Lower leg skin (tissue), 4 donors: ENCODE results near the gene OR1J4. TPM values are rescaled to one million over a fixed set of nuclear protein-coding genes. Genes with fewer than 3 reads are reported as not detected.

Source experiments
- DNase-seq, 2 donors: peaks; one replicate each; pipeline ENCODE4 v3.0.0-alpha.2; 2019; ENCODE audit warnings: low spot score in 2 of 2
- H3K4me3 ChIP-seq: fragments of 200-600 bp; sonication (generic); 2 replicates; pipeline ENCODE4 v1.5.1; 2017; ENCODE audit warnings: mild to moderate bottlenecking, low read depth; ENCODE audit not compliant: poor library complexity, severe bottlenecking
- POLR2A ChIP-seq, 2 donors: fragments of 450-650 bp; IDR thresholded peaks; one replicate each; pipeline ENCODE4 v1.6.1; 2016 to 2017; ENCODE audit warnings: antibody characterized with exemption in 2 of 2, mild to moderate bottlenecking in 1 of 2, moderate library complexity in 1 of 2
- WGBS, 2 donors: methylation state at CpG; one replicate each; pipeline ENCODE4 v1.1.5; 2018; 5-methylcytosine and 5-hydroxymethylcytosine counted together
- intact Hi-C: fragments of 100-400 bp; cut with DNase I; formaldehyde crosslinking; loops from one replicate; pipeline ENCODE4 v1.15.0; 2023; ENCODE audit warnings: low total_unique reads
- total RNA-seq, 4 donors: library from RNA; depleted of rRNA; stranded (reverse); fragments of >200 nt; gene quantifications; one replicate each; pipeline ENCODE4 v1.1.0, GENCODE V29; 2016
- TF ChIP-seq, protein P1 (sequence below), 3 donors: fragments of 450-650 bp; IDR thresholded peaks; one replicate each; pipeline ENCODE4 v1.5.1; 2016; ENCODE audit warnings: antibody characterized with exemption in 3 of 3, mild to moderate bottlenecking in 3 of 3, moderate library complexity in 2 of 3

OR1J4 gene
- total RNA-seq, 4 donors from 2014 or later = 0.29 TPM; not detected in 3

DNA sequence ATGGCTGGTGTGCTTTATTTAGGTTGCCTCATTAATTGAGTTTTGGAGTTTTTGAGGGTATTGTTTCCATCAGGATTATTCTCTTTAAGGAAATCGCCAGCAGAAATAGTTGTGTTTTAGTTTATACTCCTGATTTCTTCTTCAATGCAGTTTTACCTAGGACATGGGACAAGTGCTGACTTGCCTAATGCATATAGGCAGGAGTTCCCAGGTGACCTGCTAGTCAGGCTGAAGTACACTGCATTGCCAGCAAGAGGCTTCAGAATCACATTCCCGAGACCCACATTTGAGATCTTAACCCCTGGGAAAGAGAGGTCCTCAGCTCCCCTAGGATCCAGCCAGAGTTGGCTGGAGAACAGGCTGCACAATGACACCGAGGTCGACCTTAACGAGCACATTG lies 32.4 kb downstream of the OR1J4 start:
- H3K4me3 ChIP-seq = no peak overlapping the region
- WGBS, 2 donors = 57 to 69% methylated on average over 5 of the region's 5 CpGs
- no peak for TF ChIP-seq POLR2A (IDR thresholded peaks at IDR 0.05)
- TF ChIP-seq, protein P1, sequence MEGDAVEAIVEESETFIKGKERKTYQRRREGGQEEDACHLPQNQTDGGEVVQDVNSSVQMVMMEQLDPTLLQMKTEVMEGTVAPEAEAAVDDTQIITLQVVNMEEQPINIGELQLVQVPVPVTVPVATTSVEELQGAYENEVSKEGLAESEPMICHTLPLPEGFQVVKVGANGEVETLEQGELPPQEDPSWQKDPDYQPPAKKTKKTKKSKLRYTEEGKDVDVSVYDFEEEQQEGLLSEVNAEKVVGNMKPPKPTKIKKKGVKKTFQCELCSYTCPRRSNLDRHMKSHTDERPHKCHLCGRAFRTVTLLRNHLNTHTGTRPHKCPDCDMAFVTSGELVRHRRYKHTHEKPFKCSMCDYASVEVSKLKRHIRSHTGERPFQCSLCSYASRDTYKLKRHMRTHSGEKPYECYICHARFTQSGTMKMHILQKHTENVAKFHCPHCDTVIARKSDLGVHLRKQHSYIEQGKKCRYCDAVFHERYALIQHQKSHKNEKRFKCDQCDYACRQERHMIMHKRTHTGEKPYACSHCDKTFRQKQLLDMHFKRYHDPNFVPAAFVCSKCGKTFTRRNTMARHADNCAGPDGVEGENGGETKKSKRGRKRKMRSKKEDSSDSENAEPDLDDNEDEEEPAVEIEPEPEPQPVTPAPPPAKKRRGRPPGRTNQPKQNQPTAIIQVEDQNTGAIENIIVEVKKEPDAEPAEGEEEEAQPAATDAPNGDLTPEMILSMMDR (IDR thresholded peaks at IDR 0.05) = no peak
- no peak for DNase-seq
- intact Hi-C loops = no loop called here

DNA sequence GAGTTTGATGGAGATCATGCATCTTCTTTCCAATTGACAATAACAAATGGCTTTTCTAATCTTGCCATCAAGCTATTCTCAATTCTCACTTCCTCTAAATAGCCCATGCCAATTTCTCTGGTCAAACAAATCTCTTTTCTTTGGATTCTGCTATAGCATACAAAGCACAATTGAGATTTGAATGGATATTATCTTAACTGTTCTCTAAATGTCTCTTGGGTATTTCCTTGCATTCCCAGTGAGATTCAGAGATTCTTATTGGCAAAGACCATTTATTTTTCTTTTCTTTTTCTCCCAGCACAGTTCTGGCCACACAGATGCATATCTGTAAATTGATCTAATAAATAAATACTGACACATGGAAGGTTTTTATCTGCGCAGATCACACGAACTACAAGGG lies 33.9 kb downstream of the OR1J4 start, which contains the start of gene OR1N2:
OR1N2 (plus strand) TSS at position 301 of the 400 bp plus-strand sequence. CDS start 100 bp downstream, outside the sequence.
- intact Hi-C loops = no loop called here
- no peak for DNase-seq
- H3K4me3 ChIP-seq = no peak within 1 kb of the TSS
- 66 to 69% methylated on average over 2 of the region's 2 CpGs for WGBS, 2 donors
- no peak for TF ChIP-seq POLR2A (IDR thresholded peaks at IDR 0.05)

DNA sequence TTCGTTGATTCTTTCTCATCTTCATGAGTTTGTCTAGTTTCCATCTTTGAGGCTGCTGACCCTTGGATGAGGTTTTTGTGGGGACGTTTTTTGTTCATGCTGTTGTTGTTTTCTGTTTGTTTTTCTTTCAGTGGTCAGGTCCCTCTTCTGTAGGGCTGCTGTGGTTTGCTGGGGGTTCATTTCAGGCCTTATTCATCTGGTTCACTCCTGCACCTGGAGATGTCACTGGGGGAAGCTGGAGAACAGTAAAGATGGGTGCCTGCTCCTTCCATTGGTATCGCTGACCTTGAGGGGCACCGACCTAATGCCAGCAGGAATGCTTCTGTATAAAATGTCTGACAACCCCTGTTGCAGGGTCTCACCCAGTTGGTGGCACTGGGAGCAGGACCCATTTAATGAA lies 42.5 kb downstream of the OR1J4 start:
- intact Hi-C loops = no loop called here
- no peak for DNase-seq
- no peak overlapping the region for H3K4me3 ChIP-seq
- WGBS, 2 donors = 83 to 85% methylated on average over 4 of the region's 4 CpGs
- TF ChIP-seq, protein P1 (IDR thresholded peaks at IDR 0.05) = no peak
- TF ChIP-seq POLR2A (IDR thresholded peaks at IDR 0.05) = no peak

DNA sequence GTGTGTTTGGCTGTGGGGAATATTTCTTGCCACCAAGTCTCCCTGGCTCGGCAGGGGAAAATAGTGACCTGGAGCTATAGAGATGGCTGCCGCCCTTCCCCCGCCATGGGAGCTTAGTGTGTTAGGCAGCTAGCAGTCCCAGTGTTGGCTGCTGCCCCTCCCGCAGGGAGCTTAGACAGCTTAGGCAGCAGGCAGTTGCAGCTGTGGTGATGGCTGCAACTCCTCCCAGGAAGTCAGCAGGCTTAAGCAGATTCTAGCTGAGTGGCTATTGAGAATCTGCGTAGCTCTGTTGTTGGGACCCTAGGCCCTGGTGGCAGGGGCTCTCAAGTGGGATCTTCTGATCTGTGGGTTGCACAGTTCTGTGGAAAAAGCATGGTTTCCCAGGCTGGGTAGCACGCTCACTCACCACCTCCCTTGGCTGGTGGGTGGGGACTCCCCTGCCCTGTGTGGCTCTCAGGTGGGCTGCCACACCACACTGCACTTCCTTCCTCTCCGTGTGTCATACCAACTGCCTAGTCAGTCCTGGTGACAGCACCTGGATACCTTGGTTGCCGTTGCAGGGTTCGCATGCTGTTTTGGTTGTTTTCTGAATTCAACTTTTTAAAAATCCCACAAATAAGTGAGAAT lies 43.3 kb downstream of the OR1J4 start:
- 48 to 62% methylated on average over 7 to 9 of the region's 9 CpGs for whole genome bisulfite sequencing, 2 donors
- DNase-seq = no peak
- intact Hi-C loops = no loop called here

GRCh38 chr9:122567901-122568300 lies 49.0 kb downstream of the OR1J4 start:
- TF ChIP-seq, protein P1 (IDR thresholded peaks at IDR 0.05) = no peak
- TF ChIP-seq POLR2A (IDR thresholded peaks at IDR 0.05) = no peak
- DNase-seq = no peak
- H3K4me3 ChIP-seq = no peak overlapping the region
- intact Hi-C loops = no loop called here
- 89% methylated on average over 4 of the region's 4 CpGs for WGBS, 2 donors

More for the DNA sequence above, 43.3 kb downstream of the OR1J4 start:
- H3K4me3 ChIP-seq = no peak overlapping the region
- no peak for TF ChIP-seq POLR2A (IDR thresholded peaks at IDR 0.05)
- TF ChIP-seq, protein P1 (IDR thresholded peaks at IDR 0.05) = no peak

Other genes with a start within 250 kb of the OR1J4 start
- 100 to 1,000 TPM in 1 of 4 donors, 10 to 100 TPM in 3; 62.9 to 110 (median 84.8) TPM for gene PTGS1, start 148.1 kb upstream of the OR1J4 start, total RNA-seq
- not detected for gene OR1J1, start 41.2 kb upstream of the OR1J4 start, total RNA-seq
- not detected for gene OR1J2, start 8.3 kb upstream of the OR1J4 start, total RNA-seq
- not detected for gene OR1N1, start 8.2 kb downstream of the OR1J4 start, total RNA-seq
- not detected for gene OR1N2, start 34.0 kb downstream of the OR1J4 start, total RNA-seq
- gene OR1L8, start 64.2 kb downstream of the OR1J4 start, total RNA-seq = not detected
- not detected for gene OR1Q1, start 95.6 kb downstream of the OR1J4 start, total RNA-seq
- gene OR1B1, start 138.5 kb downstream of the OR1J4 start, total RNA-seq = not detected
- gene OR1L1, start 142.6 kb downstream of the OR1J4 start, total RNA-seq = not detected
- gene OR1L3, start 156.0 kb downstream of the OR1J4 start, total RNA-seq = not detected
- gene OR1L4, start 204.8 kb downstream of the OR1J4 start, total RNA-seq = not detected
- gene OR1L6, start 223.2 kb downstream of the OR1J4 start, total RNA-seq = not detected